GM19099 (cell line): ENCODE results near the gene TNFRSF8.

Source experiments
- POLR2A ChIP-seq: IDR thresholded peaks from 3 replicates; pipeline ENCODE4 v1.6.1; 2011; ENCODE audit warnings: low read depth; ENCODE audit not compliant: insufficient read length; ENCODE audit errors: extremely low read depth

TNFRSF8 gene

GRCh38 chr1:12091191-12091590 lies 28.1 kb downstream of the TNFRSF8 start:
- no peak for TF ChIP-seq POLR2A

- TF ChIP-seq POLR2A, result no peak
Observed at GRCh38 chr1:12094180-12094579, 31.1 kb downstream of the TNFRSF8 start.

GRCh38 chr1:12095452-12096263 lies 32.6 kb downstream of the TNFRSF8 start:
- TF ChIP-seq POLR2A, result no peak

GRCh38 chr1:12096615-12097014 lies 33.5 kb downstream of the TNFRSF8 start:
- TF ChIP-seq POLR2A, result no peak

DNA sequence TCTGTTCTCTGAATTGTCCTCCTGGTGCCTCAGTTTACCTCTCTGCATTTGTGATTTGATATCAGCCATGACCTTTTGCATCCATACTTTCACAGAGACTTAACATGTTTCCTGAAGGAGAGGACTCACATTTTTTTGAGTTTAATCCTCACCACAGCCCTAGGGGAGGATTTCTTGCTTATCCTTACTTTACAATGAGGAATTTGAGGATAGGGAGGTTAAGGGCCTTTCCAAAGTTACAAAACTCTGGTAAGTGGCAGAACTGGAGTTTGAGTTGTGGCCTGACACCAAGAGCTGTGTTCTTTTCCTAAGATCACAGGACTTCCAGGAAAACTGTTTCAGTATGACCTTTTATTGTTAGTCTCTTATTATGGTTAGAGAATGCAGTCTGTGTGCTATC lies 34.2 kb downstream of the TNFRSF8 start:
- no peak for TF ChIP-seq POLR2A

- no peak for TF ChIP-seq POLR2A
Observed at GRCh38 chr1:12098786-12099185, 35.7 kb downstream of the TNFRSF8 start.

- no peak for TF ChIP-seq POLR2A
Observed at GRCh38 chr1:12099610-12100009, 36.5 kb downstream of the TNFRSF8 start.

DNA sequence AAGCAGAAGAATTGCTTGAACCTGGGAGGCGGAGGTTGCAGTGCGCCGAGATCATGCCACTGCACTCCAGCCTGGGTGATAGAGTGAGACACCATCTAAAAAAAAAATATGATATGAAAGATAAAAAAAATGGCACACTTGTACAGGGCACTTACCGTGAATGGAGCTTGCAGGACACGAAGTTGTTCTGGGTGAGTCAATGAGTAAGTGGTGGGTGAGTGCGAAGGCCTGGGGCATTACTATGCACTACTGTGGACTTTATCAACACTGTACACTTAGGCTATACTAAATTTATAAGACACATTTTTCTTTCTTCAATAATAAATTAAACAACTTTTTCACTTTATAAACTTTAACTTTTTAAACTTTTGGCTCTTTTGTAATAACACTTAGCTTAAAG lies 37.0 kb downstream of the TNFRSF8 start:
- no peak for TF ChIP-seq POLR2A

GRCh38 chr1:12102066-12102465 lies 39.0 kb downstream of the TNFRSF8 start:
- no peak for TF ChIP-seq POLR2A

GRCh38 chr1:12104417-12104816 lies 41.3 kb downstream of the TNFRSF8 start:
- TF ChIP-seq POLR2A, result no peak

- TF ChIP-seq POLR2A, result no peak
Observed at GRCh38 chr1:12106153-12106552, 43.0 kb downstream of the TNFRSF8 start.

GRCh38 chr1:12107718-12108117 lies 44.6 kb downstream of the TNFRSF8 start:
- no peak for TF ChIP-seq POLR2A

- no peak for TF ChIP-seq POLR2A
Observed at GRCh38 chr1:12109901-12110300, 46.8 kb downstream of the TNFRSF8 start.

DNA sequence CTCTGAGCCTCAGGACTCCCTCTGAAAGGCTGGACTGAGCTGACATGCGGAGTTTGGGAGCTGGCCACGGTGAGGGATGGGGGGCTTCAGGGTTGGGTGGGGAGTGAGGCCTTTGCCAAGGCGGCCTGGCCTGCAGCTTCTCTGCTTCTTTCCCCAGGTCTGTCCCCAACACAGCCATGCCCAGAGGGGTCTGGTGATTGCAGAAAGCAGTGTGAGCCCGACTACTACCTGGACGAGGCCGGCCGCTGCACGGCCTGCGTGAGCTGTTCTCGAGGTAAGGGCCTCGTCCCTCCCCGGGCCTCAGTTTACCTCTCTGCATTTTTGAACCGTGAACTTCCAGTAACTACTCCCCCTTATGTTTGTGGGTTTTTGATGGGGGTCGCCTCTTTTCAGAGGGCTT lies 48.6 kb downstream of the TNFRSF8 start:
- no peak for TF ChIP-seq POLR2A

DNA sequence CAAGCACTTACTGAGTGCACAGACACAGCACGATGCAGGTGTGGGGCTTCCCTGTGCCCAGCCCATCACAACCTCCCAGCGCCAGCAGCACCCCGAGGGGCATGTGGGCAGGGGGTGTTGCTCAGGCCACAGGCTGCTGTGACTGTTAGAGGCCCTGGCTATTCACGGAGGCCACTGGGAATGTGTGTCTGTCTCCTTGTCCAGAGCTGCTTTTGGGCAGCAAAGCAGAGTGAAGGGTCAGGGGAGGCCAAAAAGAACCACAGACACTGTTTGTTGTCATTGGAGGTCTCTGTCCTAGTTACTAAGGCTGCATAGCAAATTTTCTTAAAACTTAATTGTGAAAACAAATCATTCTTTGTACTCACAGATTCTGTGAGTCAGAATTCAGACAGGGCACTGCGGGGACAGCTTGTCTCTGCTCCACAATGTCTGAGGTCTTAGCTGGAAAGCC lies 49.6 kb downstream of the TNFRSF8 start:
- no peak for TF ChIP-seq POLR2A

GRCh38 chr1:12113433-12114339 lies 50.6 kb downstream of the TNFRSF8 start:
- no peak for TF ChIP-seq POLR2A
